ENCODE data around the gene CAMSAP2.
A peak's percentile ranks its signal among the peaks of the same experiment; 100 is the strongest.

The CAMSAP2 gene

DNA sequence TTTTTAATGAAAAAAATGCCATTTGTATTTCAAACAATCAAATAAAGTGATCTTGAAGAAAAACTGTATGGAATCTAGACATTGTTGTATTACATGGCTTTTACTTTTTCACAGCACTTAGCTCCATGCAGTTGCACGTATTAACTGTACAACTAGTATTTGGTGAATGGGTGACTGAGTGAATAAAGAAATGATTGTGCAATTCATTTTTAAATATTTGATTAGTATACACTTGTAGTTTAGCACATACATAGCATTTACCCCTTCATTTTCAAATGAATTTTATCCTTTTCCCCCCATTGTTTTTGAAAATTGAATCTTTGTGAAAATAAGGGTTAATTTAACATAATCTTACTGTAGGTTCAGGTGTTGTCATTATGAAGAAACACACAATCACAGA, 79.6 kb downstream of the CAMSAP2 start:
- TF ChIP-seq, protein P1, sequence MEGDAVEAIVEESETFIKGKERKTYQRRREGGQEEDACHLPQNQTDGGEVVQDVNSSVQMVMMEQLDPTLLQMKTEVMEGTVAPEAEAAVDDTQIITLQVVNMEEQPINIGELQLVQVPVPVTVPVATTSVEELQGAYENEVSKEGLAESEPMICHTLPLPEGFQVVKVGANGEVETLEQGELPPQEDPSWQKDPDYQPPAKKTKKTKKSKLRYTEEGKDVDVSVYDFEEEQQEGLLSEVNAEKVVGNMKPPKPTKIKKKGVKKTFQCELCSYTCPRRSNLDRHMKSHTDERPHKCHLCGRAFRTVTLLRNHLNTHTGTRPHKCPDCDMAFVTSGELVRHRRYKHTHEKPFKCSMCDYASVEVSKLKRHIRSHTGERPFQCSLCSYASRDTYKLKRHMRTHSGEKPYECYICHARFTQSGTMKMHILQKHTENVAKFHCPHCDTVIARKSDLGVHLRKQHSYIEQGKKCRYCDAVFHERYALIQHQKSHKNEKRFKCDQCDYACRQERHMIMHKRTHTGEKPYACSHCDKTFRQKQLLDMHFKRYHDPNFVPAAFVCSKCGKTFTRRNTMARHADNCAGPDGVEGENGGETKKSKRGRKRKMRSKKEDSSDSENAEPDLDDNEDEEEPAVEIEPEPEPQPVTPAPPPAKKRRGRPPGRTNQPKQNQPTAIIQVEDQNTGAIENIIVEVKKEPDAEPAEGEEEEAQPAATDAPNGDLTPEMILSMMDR (conservative IDR thresholded peaks at IDR 0.05; ENCODE audit: low read depth) = no peak
- no peak overlapping the region for H3K27ac ChIP-seq
- CTCF ChIA-PET = no interaction called here
- no peak for DNase-seq (ENCODE audit: low spot score)
- POLR2A ChIA-PET (ENCODE audit: low non-redundant PET) = no interaction called here

DNA sequence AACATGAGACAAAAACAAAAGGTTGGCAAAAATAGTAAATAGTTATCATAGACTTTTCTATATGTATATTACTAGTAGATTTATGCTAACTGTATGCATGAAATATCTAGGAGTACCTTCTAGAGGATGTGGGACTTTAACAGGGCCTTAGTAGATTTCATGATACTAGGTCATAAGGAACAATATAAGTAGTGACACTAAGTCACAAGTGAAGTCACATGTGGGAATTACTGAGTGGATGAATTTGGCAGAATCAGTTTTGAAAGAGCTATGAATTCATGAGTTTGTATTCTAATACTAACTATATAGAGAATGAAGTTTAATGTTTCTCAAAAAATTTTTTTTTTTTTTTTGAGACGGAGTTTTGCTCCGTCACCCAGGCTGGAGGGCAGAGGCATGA, 81.0 kb downstream of the CAMSAP2 start:
- TF ChIP-seq, protein P1 (conservative IDR thresholded peaks at IDR 0.05; ENCODE audit: low read depth) = no peak
- POLR2A ChIA-PET (ENCODE audit: low non-redundant PET) = no interaction called here

DNA sequence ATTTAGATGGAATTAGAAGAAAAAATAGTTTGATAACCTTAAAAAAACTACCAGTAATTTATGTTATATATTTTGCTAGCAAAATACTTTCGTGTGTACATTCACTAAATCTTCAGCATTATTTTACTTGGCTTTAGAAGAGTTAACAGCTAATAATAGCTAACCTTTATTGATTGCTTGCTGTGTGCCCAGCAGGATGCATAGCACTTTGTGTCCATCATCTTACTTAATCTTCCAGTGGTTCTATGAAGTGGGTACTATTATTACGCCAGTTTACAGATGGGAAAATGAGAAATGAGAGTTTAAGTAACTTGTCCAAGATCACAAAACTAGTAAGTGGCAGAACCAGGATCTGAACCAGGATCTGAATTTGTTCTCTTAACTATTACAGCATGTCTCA, 92.4 kb downstream of the CAMSAP2 start:
- POLR2A ChIA-PET (ENCODE audit: low non-redundant PET) = no interaction called here
- DNase-seq (ENCODE audit: low spot score) = no peak
- TF ChIP-seq, protein P1 (conservative IDR thresholded peaks at IDR 0.05; ENCODE audit: low read depth) = no peak
- CTCF ChIA-PET = no interaction called here
- no peak overlapping the region for H3K27ac ChIP-seq

More for the DNA sequence above, 81.0 kb downstream of the CAMSAP2 start:
- CTCF ChIA-PET = interaction anchor here (0.6 to 0.7 kb wide), 3 partner anchors 191 to 1354 kb away, joined by 3 to 4 read pairs (median 4); no protein-coding TSS in a partner anchor
- no peak for DNase-seq (ENCODE audit: low spot score)
- no peak overlapping the region for H3K27ac ChIP-seq

DNA sequence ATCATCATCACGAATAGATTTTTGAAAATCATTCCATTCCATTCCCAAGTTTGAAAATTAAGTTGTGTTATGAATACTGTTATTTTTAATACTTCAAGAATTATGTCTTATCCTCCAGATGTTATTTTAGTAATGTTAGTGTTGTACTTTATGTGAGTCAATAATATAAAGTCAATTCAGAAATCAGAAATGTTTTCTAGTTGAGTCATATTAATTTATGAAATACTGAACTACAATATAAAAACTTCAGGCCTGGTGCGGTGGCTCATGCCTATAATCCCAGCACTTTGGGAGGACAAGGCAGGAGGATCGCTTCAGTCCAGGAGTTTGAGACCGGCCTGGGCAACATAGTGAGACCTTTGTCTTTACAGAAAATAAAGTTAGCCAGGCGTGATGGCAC, 95.7 kb downstream of the CAMSAP2 start:
- ChIA-PET POLR2A (ENCODE audit: low non-redundant PET) (no interaction called here), CTCF (interaction anchor here (0.6 kb wide), 1 partner anchor 210 kb away, joined by 5 read pairs; no protein-coding TSS in a partner anchor)
- TF ChIP-seq, protein P1 (conservative IDR thresholded peaks at IDR 0.05; ENCODE audit: low read depth) = no peak
- DNase-seq (ENCODE audit: low spot score) = no peak
- no peak overlapping the region for H3K27ac ChIP-seq

DNA sequence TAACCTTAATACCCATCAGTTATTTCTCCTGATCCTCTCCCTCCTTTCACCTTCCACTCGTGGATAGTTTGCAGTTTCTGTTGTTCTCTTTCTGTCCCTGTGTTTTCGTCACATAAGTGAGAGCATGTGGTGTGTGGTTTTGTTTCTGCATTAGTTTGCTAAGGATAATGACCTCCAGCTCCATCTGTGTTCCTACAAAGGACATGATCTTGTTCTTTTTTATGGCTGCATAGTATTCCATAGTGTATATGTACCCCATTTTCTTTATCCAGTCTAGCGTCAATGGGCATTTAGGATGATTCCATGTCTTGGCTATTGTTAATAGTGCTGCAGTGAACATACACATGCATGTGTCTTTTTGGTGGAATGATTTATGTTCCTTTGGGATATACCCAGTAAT, 97.5 kb downstream of the CAMSAP2 start:
- CTCF ChIA-PET = interaction anchor here (0.6 kb wide), 1 partner anchor 54 kb away, joined by 3 read pairs; no protein-coding TSS in a partner anchor
- TF ChIP-seq, protein P1 (conservative IDR thresholded peaks at IDR 0.05; ENCODE audit: low read depth) = no peak
- no peak for DNase-seq (ENCODE audit: low spot score)
- POLR2A ChIA-PET (ENCODE audit: low non-redundant PET) = no interaction called here
- H3K27ac ChIP-seq = no peak overlapping the region

DNA sequence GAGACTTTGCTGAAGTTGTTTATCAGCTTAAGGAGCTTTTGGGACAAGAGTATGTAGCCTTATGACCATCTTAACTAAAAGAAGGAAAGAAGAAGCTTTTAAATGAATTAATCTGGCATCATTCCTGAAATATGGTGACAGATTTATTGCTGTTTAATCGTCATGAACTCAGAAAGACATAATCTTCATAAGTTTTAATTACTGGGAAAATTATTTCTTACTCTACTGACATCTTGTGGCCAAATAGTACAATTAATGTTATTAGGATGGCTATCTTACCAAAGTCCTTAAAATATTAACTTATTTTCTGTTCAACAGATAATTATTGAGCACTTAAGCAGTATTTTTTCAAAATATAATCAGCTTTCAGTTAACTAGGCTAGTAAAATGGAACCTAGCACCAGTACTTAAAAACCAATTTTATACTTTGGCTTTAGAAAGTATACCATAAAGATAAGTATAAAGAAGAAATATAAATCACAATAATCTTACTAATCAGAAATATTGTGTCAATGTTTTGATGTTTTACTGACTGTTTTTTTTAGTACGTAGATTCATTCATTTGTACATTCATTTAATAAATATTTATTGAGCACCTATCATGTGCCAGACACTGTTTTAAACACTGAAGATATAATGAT, 99.4 kb downstream of the CAMSAP2 start:
- DNase-seq (ENCODE audit: low spot score) = peak; percentile 16
- ChIA-PET POLR2A (ENCODE audit: low non-redundant PET) (no interaction called here), CTCF (interaction anchor here (0.5 to 1.8 kb wide), 10 partner anchors 10 to 280 kb away, joined by 3 to 8 read pairs (median 3); no protein-coding TSS in a partner anchor)

More for the DNA sequence above, 99.4 kb downstream of the CAMSAP2 start:
- no peak overlapping the region for H3K27ac ChIP-seq
- TF ChIP-seq, protein P1 (conservative IDR thresholded peaks at IDR 0.05; ENCODE audit: low read depth) = peak; percentile 63
